PFSK-1 (cell line): ENCODE data around the gene NOD2.

Source experiments
- FOXP2 ChIP-seq: optimal IDR thresholded peaks from 2 replicates; pipeline ENCODE3; 2011; ENCODE audit warnings: borderline replicate concordance, control low read depth, inconsistent platforms; ENCODE audit not compliant: insufficient read depth; ENCODE audit errors: extremely low read length, extremely low read depth
- POLR2AphosphoS5 ChIP-seq: IDR thresholded peaks from 2 replicates; pipeline ENCODE4 v1.6.1; 2012; ENCODE audit warnings: low read depth, mild to moderate bottlenecking, control low read depth, low read length, moderate library complexity
- SIN3A ChIP-seq: IDR thresholded peaks from 2 replicates; pipeline ENCODE4 v1.6.1; 2012; ENCODE audit warnings: mild to moderate bottlenecking, low read length, moderate library complexity, borderline replicate concordance; ENCODE audit not compliant: insufficient read depth
- TAF1 ChIP-seq: IDR thresholded peaks from 2 replicates; pipeline ENCODE4 v1.6.1; 2012; ENCODE audit warnings: low read length, control low read depth, borderline replicate concordance; ENCODE audit not compliant: insufficient read depth
- TF ChIP-seq, protein P1 (sequence below), 2 experiments: IDR thresholded peaks; 2 replicates each; pipeline versions ENCODE4 v1.6.1 to v1.8.0; 2011 to 2012; ENCODE audit warnings: low read depth in 2 of 2, low read length in 2 of 2, control low read depth in 1 of 2, inconsistent platforms in 1 of 2, mild to moderate bottlenecking in 1 of 2, moderate library complexity in 1 of 2; ENCODE audit not compliant: insufficient read depth in 1 of 2

The NOD2 gene

DNA sequence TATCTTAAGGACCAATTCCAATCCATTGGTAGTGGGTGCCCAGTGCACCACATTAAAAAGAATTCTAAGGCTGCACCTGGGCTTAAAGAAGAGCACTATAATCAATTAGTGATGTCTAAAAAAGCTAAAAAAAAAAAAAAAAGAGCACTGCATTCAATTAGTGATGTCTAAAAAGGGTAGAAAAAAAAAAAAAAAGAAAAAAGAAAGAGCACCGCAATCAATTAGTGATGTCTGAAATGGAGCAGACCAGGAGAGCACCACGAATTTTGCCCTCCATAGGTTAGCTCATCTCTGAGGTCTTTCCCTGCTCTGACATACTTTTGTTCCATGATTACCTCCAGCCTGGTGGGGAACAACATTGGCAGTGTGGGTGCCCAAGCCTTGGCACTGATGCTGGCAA is 29.6 kb downstream of the NOD2 start:
- TF ChIP-seq FOXP2 (no peak), POLR2AphosphoS5 (no peak), TAF1 (no peak)
- TF ChIP-seq, protein P1, sequence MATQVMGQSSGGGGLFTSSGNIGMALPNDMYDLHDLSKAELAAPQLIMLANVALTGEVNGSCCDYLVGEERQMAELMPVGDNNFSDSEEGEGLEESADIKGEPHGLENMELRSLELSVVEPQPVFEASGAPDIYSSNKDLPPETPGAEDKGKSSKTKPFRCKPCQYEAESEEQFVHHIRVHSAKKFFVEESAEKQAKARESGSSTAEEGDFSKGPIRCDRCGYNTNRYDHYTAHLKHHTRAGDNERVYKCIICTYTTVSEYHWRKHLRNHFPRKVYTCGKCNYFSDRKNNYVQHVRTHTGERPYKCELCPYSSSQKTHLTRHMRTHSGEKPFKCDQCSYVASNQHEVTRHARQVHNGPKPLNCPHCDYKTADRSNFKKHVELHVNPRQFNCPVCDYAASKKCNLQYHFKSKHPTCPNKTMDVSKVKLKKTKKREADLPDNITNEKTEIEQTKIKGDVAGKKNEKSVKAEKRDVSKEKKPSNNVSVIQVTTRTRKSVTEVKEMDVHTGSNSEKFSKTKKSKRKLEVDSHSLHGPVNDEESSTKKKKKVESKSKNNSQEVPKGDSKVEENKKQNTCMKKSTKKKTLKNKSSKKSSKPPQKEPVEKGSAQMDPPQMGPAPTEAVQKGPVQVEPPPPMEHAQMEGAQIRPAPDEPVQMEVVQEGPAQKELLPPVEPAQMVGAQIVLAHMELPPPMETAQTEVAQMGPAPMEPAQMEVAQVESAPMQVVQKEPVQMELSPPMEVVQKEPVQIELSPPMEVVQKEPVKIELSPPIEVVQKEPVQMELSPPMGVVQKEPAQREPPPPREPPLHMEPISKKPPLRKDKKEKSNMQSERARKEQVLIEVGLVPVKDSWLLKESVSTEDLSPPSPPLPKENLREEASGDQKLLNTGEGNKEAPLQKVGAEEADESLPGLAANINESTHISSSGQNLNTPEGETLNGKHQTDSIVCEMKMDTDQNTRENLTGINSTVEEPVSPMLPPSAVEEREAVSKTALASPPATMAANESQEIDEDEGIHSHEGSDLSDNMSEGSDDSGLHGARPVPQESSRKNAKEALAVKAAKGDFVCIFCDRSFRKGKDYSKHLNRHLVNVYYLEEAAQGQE (IDR thresholded peaks at IDR 0.05; ENCODE audit: insufficient read depth in 1 of 2, low read depth in 2 of 2, low read length in 2 of 2): no peak

DNA sequence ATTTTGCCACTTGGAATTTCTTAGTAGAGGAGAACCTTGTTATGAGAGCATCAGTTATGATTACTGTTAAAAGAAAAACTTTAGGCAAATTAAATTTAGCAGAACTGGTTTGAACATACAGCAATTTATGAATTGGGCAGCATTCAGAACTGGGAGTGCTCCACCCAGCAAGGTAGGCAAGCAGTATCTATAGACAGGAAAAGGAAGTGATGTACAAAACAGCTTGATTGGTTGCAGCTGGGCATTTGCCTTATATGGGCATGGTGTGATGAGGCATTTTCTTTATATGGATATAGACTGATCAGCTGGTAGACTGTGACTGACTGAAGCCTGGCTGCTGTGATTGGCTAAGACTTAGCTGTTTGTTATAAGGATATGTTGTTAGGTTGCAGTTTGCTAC is 30.9 kb downstream of the NOD2 start:
- no peak for TF ChIP-seq TAF1
- TF ChIP-seq SIN3A: no peak
- TF ChIP-seq, protein P1 (IDR thresholded peaks at IDR 0.05; ENCODE audit: insufficient read depth in 1 of 2, low read depth in 2 of 2, low read length in 2 of 2): no peak
- no peak for TF ChIP-seq FOXP2
- no peak for TF ChIP-seq POLR2AphosphoS5

DNA sequence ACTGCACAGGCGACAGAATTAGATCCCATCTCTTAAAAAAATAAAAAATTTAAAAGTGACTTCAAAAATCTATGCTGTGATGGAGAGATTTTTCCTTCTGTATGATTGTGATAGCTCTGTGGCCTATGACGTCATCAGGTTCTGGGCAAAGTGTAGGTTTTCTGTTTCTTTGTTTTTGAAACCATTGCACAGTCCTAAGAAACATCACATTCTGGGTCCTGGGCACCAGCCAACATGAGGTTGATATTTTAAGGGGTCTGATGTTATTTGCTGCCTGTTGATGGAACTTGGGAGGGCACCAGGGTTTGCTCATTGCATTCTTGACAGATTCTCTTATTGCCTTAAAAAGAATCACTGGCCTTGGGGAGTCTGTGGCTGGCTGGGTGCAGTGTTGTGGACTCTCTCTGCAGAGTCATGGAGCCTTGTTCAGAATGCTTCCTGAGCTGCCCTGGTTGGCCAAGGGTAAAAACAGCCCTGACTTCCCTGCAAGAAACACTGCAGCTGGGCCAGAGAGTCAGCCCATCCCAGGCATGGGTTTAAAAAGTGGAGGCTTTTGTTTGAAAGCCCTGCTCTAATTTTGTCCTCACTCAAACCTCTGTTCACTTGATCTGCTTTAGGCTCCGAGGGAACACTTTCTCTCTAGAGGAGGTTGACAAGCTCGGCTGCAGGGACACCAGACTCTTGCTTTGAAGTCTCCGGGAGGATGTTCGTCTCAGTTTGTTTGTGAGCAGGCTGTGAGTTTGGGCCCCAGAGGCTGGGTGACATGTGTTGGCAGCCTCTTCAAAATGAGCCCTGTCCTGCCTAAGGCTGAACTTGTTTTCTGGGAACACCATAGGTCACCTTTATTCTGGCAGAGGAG is 38.0 kb downstream of the NOD2 start:
- TF ChIP-seq POLR2AphosphoS5 (no peak), TAF1 (no peak), FOXP2 (no peak), SIN3A (no peak)
- TF ChIP-seq, protein P1 (IDR thresholded peaks at IDR 0.05; ENCODE audit: insufficient read depth in 1 of 2, low read depth in 2 of 2, low read length in 2 of 2): no peak

DNA sequence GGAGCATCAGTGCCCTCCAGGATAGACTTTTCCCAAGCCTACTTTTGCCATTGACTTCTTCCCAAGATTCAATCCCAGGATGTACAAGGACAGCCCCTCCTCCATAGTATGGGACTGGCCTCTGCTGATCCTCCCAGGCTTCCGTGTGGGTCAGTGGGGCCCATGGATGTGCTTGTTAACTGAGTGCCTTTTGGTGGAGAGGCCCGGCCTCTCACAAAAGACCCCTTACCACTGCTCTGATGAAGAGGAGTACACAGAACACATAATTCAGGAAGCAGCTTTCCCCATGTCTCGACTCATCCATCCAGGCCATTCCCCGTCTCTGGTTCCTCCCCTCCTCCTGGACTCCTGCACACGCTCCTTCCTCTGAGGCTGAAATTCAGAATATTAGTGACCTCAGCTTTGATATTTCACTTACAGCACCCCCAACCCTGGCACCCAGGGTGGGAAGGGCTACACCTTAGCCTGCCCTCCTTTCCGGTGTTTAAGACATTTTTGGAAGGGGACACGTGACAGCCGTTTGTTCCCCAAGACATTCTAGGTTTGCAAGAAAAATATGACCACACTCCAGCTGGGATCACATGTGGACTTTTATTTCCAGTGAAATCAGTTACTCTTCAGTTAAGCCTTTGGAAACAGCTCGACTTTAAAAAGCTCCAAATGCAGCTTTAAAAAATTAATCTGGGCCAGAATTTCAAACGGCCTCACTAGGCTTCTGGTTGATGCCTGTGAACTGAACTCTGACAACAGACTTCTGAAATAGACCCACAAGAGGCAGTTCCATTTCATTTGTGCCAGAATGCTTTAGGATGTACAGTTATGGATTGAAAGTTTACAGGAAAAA is 38.8 kb downstream of the NOD2 start:
- TF ChIP-seq, protein P1 (IDR thresholded peaks at IDR 0.05; ENCODE audit: insufficient read depth in 1 of 2, low read depth in 2 of 2, low read length in 2 of 2): no peak
- TF ChIP-seq TAF1 (no peak), POLR2AphosphoS5 (no peak), FOXP2 (no peak), SIN3A (no peak)
